K562 (cell line): ENCODE measurements around the gene ARHGAP31. TPM values are rescaled to one million over a fixed set of nuclear protein-coding genes. Genes with fewer than 3 reads are reported as not detected.
A peak's percentile ranks its signal among the peaks of the same experiment; 100 is the strongest.

ENCODE experiments used
- ATF7 ChIP-seq: fragments of 450-650 bp; IDR thresholded peaks from 2 replicates; pipeline ENCODE4 v1.7.1; 2014; ENCODE audit warnings: mild to moderate bottlenecking, moderate library complexity
- CEBPB ChIP-seq: fragments of 450-650 bp; IDR thresholded peaks from 2 replicates; pipeline ENCODE4 v1.6.1; 2016; ENCODE audit warnings: missing genetic modification characterization, missing compliant biosample characterization
- HDAC3 ChIP-seq: fragments of 450-650 bp; IDR thresholded peaks from 2 replicates; pipeline ENCODE4 v1.6.1; 2018; ENCODE audit warnings: borderline replicate concordance, mild to moderate bottlenecking, moderate library complexity; ENCODE audit not compliant: partially characterized antibody
- HDAC8 ChIP-seq: fragments of 450-650 bp; IDR thresholded peaks from 2 replicates; pipeline ENCODE4 v1.6.1; 2016; ENCODE audit warnings: mild to moderate bottlenecking, missing genetic modification characterization, moderate library complexity, missing compliant biosample characterization
- LEF1 ChIP-seq: fragments of 450-650 bp; IDR thresholded peaks from 2 replicates; pipeline ENCODE4 v1.6.1; 2016; ENCODE audit warnings: mild to moderate bottlenecking
- MCM3 ChIP-seq: fragments of 450-650 bp; IDR thresholded peaks from 2 replicates; pipeline ENCODE4 v1.6.1; 2016
- NCOA1 ChIP-seq: fragments of 450-650 bp; IDR thresholded peaks from 2 replicates; pipeline ENCODE4 v1.6.1; 2016; ENCODE audit warnings: low read depth
- POLR2AphosphoS2 ChIP-seq: IDR thresholded peaks from 2 replicates; pipeline ENCODE4 v1.6.1; 2012; ENCODE audit warnings: low read length, improper control_type of control experiment
- POLR2G ChIP-seq: fragments of 200-400 bp; formaldehyde crosslinking; IDR thresholded peaks from 2 replicates; pipeline ENCODE4 v1.6.1; 2017; ENCODE audit warnings: low read depth, mild to moderate bottlenecking, antibody characterized with exemption, low read length, moderate library complexity
- RBM25 ChIP-seq: fragments of 200-400 bp; formaldehyde crosslinking; IDR thresholded peaks from 2 replicates; pipeline ENCODE4 v1.6.1; 2018; ENCODE audit warnings: low read length, low read depth, moderate library complexity; ENCODE audit not compliant: severe bottlenecking
- RBM34 ChIP-seq: fragments of 200-400 bp; formaldehyde crosslinking; IDR thresholded peaks from 2 replicates; pipeline ENCODE4 v1.6.1; 2018; ENCODE audit warnings: low read length, borderline replicate concordance; ENCODE audit not compliant: insufficient read depth
- RUNX1 ChIP-seq: sonication (generic); IDR thresholded peaks from 2 replicates; pipeline ENCODE4 v1.6.1; 2016; ENCODE audit warnings: antibody characterized with exemption, low read depth
- SMAD1 ChIP-seq: fragments of 150-350 bp; IDR thresholded peaks from 2 replicates; pipeline ENCODE4 v1.6.1; 2014; ENCODE audit warnings: low read length, low read depth; ENCODE audit not compliant: partially characterized antibody
- SMAD4 ChIP-seq: fragments of 250-450 bp; sonication (Bioruptor Pico); conservative IDR thresholded peaks from 2 replicates; pipeline ENCODE4 v1.8.0; 2021; ENCODE audit warnings: inconsistent platforms, mild to moderate bottlenecking, moderate library complexity
- SUPT5H ChIP-seq: fragments of 450-650 bp; IDR thresholded peaks from 2 replicates; pipeline ENCODE4 v1.6.1; 2016
- ZC3H4 ChIP-seq: sonication (generic); formaldehyde crosslinking; IDR thresholded peaks from 2 replicates; pipeline ENCODE4 v1.9.0; 2021; ENCODE audit warnings: missing genetic modification reagents, borderline replicate concordance
- ZC3H8 ChIP-seq: fragments of 450-650 bp; IDR thresholded peaks from 2 replicates; pipeline ENCODE4 v1.6.1; 2017
- ZNF785 ChIP-seq: fragments of 250-450 bp; sonication (Bioruptor Pico); IDR thresholded peaks from 2 replicates; pipeline ENCODE4 v1.4.0; 2020; ENCODE audit warnings: mild to moderate bottlenecking
- polyA plus RNA-seq, 8 experiments: library from polyadenylated mRNA; depleted of rRNA in 4 of 8; stranded (reverse) in 5 of 8; unstranded in 3 of 8; fragments of >200 nt; fragmentation: Nextera tagmentation in 2 of 8; fragmentation: Illumina TruSeq in 1 of 8; extraction: Ambion mirVana in 2 of 8; extraction: Trizol in 1 of 8; gene quantifications; 2 replicates each; pipeline versions ENCODE4 v1.2.1 to v1.2.3, GENCODE V29; 2011 to 2014; ENCODE audit warnings: inconsistent platforms in 1 of 8, missing spikeins in 1 of 8
- total RNA-seq, 7 experiments: library from RNA; depleted of rRNA in 6 of 7; stranded (reverse); fragments of >200 nt in 6 of 7; fragmentation: Illumina TruSeq in 2 of 7; extraction: Trizol in 2 of 7; gene quantifications; 2 replicates each; pipeline versions ENCODE4 v1.2.1 to v1.2.3, GENCODE V29; 2011 to 2021; ENCODE audit warnings: low replicate concordance in 1 of 7
- TF ChIP-seq, protein P1 (sequence below): fragments of 450-650 bp; IDR thresholded peaks from 2 replicates; pipeline ENCODE4 v1.6.1; 2017; ENCODE audit warnings: antibody characterized with exemption, mild to moderate bottlenecking

The ARHGAP31 gene
- total and polyA plus RNA-seq, 9 of the 15 experiments (the other 6 are each of a cell fraction or from before 2014, with no cell fraction given): under 0.01 to 0.13 (median 0.06) TPM; not detected in 5

DNA sequence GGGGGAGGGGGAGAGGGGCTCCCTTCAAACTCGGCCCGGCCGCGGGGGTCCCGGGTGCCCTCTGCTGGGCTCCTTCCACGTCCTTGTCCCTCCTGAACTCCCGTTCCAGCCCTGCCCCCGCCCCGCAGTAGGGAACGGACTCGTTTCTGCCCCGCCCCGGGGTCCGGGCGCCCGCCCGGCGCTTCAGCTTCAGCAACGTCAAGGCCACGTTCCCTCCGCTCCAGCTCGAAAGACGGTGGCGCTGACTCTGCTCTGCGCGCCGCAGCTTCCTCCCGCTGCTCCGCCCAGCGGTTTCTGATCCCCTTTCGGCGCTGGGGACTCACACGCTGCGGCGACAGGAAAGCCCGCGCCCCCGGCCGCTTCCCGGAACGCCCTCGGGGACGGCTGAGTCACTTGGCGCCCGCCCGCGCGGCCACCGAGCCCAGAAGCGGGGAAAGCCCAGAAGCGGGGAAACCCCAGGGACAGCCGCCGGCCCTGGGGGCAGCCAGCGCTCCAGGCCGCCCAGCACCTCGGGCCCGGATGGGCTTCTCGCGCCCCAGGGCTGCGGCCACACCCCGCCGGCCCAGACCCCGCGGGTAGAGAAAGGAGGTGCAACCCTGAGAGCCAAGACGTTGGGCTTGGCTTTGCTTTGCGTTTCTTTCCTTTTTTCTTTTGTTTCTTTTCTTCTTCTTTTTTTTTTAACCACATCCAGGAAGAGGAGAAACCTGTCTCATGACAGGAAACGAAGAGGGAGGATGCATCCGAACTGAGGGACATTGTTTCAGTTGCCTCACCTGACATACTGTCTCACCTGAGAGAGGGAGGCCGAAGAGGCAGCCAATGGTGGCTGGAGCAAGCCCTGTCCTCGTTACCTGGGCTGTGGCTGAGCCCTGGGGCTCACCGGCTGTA, 28.9 kb downstream of the ARHGAP31 start (continued):
- TF ChIP-seq HDAC3 (no peak), ZC3H4 (no peak), POLR2G (peak; percentile 95), ATF7 (peak; percentile 53), ZC3H8 (no peak), SUPT5H (peak; percentile 69), SMAD1 (no peak), ZNF785 (CRISPR knock-in tag) (no peak), POLR2AphosphoS2 (no peak), CEBPB (tag) (no peak), MCM3 (no peak), LEF1 (no peak), SMAD4 (CRISPR knock-in tag) (0 out of 2 replicates have a peak, but pooled peaks have one; percentile 22), HDAC8 (no peak), RUNX1 (no peak), NCOA1 (no peak), RBM25 (no peak), RBM34 (no peak)
- TF ChIP-seq, protein P1, sequence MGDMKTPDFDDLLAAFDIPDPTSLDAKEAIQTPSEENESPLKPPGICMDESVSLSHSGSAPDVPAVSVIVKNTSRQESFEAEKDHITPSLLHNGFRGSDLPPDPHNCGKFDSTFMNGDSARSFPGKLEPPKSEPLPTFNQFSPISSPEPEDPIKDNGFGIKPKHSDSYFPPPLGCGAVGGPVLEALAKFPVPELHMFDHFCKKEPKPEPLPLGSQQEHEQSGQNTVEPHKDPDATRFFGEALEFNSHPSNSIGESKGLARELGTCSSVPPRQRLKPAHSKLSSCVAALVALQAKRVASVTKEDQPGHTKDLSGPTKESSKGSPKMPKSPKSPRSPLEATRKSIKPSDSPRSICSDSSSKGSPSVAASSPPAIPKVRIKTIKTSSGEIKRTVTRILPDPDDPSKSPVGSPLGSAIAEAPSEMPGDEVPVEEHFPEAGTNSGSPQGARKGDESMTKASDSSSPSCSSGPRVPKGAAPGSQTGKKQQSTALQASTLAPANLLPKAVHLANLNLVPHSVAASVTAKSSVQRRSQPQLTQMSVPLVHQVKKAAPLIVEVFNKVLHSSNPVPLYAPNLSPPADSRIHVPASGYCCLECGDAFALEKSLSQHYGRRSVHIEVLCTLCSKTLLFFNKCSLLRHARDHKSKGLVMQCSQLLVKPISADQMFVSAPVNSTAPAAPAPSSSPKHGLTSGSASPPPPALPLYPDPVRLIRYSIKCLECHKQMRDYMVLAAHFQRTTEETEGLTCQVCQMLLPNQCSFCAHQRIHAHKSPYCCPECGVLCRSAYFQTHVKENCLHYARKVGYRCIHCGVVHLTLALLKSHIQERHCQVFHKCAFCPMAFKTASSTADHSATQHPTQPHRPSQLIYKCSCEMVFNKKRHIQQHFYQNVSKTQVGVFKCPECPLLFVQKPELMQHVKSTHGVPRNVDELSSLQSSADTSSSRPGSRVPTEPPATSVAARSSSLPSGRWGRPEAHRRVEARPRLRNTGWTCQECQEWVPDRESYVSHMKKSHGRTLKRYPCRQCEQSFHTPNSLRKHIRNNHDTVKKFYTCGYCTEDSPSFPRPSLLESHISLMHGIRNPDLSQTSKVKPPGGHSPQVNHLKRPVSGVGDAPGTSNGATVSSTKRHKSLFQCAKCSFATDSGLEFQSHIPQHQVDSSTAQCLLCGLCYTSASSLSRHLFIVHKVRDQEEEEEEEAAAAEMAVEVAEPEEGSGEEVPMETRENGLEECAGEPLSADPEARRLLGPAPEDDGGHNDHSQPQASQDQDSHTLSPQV: peak; percentile 24; the same call in 1 of the 2 replicates
